GM12875 (cell line): ENCODE results near the gene MBD4.

Experiments used
- H3K4me3 ChIP-seq: one replicate; pipeline ENCODE4 v1.5.1; 2011; ENCODE audit warnings: low read depth, low read length, control low read depth
- TF ChIP-seq, protein P1 (sequence below): IDR thresholded peaks from 2 replicates; pipeline ENCODE4 v1.5.1; 2011; ENCODE audit warnings: low read depth, mild to moderate bottlenecking, control low read depth, inconsistent platforms, low read length, moderate library complexity, borderline replicate concordance; ENCODE audit not compliant: insufficient read depth

Gene MBD4

DNA sequence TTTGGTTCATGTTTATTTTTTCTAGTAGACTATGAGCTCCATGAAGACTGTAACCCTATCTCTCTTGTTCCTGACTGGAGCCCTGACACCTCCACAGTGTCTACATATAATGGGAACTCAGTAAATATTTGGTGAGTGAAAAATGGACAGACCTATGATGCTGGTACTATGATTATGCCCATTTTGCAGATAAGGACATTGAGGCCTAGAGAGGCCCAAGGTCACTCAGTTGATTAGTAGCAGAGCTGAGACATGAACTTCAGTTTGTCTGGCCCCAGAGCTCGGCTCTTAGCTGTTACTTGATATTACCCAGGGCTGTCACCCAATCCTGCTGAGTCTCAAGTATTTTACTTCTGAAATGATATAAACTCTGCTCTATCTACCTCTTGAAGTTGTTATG, 16.9 kb downstream of the MBD4 start:
- H3K4me3 ChIP-seq = no peak overlapping the region
- TF ChIP-seq, protein P1, sequence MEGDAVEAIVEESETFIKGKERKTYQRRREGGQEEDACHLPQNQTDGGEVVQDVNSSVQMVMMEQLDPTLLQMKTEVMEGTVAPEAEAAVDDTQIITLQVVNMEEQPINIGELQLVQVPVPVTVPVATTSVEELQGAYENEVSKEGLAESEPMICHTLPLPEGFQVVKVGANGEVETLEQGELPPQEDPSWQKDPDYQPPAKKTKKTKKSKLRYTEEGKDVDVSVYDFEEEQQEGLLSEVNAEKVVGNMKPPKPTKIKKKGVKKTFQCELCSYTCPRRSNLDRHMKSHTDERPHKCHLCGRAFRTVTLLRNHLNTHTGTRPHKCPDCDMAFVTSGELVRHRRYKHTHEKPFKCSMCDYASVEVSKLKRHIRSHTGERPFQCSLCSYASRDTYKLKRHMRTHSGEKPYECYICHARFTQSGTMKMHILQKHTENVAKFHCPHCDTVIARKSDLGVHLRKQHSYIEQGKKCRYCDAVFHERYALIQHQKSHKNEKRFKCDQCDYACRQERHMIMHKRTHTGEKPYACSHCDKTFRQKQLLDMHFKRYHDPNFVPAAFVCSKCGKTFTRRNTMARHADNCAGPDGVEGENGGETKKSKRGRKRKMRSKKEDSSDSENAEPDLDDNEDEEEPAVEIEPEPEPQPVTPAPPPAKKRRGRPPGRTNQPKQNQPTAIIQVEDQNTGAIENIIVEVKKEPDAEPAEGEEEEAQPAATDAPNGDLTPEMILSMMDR = no peak

DNA sequence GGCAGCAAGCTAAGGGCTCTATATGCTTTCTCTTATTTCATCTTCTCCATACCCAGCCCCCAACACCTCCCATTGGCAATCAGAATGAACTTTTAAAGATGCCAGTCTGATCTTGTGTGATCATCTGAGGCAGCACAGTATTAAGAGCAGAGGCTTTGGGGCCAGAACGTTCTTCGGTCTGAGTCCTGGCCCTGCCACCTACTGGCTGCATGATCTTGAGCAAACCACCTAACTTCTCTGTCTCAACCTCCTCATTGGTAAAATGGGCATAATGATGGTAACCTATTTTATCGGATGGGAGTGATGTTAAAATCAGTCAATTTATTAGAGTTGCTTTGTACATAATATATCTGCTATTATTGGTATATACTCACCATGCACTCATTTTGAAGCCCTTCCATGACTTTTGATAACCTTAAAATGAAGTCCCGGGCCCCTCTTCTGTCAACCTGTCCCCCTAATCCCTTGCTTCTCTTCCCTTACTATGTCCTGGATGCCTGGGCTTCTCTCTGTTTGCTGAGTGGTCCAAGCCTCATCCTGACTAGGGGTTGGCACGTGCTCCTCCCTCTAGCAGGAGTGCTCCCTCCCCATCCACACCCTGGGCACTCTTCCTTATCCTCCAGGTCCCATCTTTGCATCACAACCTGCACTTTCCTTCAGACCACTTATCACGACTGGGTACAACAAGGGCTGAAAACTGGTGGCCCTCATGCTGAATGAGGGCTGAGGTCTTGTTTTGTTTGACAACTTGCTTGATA, 17.6 kb downstream of the MBD4 start:
- TF ChIP-seq, protein P1 = no peak
- no peak overlapping the region for H3K4me3 ChIP-seq

DNA sequence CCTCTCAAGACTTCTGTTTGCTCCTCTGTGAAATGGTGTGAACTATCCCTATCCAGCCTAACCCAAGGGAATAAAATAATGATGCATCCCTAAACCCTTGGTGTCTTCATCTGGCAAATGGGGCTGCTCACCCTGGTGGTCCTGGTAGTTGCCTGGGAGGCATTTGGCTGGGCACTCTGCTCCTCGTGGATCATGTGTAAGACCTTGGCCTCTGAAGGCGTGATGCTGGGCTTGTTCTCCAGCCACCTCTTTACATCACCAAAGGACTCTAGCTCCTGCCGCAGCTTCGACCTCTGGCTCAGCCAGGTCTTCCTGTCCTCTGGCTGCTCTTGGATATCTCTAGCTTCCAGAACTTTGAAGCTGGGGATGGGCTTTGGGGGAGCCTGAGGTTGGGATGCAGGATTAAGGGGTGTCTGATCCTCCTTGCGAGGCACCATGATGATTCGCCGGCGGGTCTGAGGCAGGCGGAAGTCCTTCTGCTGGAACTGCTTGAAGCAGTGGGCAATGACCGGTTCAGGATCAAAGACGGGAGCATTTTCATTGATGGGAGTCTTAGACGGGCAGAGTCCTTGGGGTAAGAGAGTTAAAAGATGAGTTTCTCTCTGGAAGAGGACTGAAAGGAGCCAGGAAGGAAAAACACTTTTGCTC, 18.4 kb downstream of the MBD4 start:
- TF ChIP-seq, protein P1 = no peak
- H3K4me3 ChIP-seq = no peak overlapping the region

DNA sequence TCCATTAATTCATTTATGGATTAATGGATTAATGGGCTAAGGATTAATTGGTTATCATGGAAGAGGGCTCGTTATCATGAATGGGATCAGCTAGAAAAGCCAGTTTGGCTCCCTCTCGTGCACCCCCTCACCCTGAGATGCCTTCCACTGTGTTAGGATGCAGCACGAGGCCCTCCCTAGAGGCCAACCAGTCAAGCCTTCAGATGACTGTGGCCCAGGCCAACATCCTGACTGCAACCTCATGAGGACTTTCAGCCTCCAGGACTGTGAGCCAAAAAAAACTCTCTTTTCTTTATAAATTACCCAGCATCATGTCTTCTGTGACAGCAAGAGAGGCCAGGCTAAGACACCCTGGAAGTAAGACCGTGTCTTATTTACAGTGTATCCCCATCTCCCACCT, 20.3 kb downstream of the MBD4 start:
- TF ChIP-seq, protein P1 = no peak
- no peak overlapping the region for H3K4me3 ChIP-seq

DNA sequence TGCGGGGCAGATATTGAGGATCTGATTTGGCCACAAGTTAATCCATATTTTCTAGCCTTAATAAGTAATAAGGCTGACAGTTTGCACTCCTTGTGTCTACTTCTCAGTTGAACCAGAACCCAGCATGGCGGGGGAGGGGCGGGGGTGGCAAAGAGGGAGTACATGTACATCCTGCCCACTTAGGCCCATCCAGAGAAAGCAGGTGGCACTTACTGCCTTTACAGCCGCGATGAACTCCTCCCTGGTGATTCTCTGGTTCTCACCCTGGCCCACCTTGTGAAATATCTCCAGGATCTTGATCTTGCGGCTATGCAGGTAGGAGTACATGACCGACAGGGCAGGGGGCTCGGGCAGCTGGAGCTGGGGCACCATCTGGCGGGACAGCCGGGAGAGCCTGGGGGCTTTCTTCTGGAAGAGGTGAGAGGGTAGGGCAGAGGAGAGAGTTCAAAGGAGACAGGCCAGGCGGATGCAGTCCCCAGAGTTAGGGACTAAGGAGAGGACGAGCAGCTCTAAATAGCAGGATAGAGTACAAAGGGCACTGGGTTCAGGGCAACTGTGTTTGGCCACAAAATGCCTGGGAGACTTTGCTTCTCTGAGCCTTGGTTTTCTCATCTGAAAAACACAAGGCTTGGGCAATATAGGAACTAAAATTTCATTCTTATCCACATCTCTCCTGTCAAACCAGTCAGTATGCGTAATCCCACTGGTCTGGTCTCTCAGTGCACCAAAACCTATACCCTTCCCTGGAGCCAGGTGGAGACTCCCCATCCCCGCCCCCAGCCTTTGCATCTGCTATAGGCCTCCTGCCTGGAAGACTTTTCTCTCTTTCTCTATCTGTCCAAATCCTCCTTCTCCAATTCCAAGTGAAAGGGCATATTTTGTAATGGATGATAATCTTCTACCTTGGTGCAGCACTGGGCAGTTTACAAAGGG, 21.4 kb downstream of the MBD4 start:
- H3K4me3 ChIP-seq = no peak overlapping the region
- TF ChIP-seq, protein P1 = no peak

DNA sequence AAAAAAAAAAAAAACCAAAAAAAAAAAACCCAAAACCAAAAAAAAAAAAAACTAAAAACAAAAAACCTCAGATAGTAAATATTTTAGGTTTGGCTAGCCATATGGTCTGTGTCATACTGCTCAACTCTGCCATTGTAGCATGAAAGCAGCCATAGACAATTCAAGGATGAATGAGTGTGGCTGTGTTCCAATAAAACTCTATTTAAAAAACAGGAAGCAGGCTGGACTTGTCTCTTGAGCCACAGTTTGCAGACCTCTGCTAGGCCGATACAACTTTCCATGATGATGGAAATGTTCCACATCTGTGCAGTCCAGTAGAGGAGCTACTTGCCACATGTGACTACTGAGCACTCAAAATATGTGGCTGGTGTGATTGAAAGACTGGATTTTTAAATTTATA, 22.4 kb downstream of the MBD4 start:
- TF ChIP-seq, protein P1 = no peak
- no peak overlapping the region for H3K4me3 ChIP-seq

DNA sequence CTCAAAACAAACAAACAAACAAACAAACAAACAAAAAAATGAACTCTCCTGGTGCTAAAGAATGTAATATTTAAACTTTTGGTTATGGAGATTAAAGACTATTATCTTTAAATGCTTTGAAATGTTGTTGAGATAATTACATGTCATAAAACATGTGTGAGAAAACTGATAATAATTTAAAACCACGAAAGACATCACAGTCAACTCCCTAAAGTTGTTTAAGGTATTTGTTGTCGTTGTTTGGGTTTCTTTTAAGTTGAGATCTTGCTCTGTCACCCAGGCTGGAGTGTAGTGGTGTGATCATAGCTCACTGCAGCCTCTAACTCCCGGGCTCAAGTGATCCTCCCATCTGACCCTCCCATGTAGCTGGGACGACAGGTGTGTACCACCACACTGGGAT, 23.3 kb downstream of the MBD4 start:
- TF ChIP-seq, protein P1 = no peak
- no peak overlapping the region for H3K4me3 ChIP-seq
